NCI-H2196 treated with DMSO at 0.1 percent for 48 hours (cell line): ENCODE measurements around the gene FOSL1.
A peak's percentile ranks its signal among the peaks of the same experiment; 100 is the strongest.

Experiments used
- DNase-seq: peaks from one replicate; lab custom pipeline; 2025; ENCODE audit not compliant: unreplicated experiment; lab: John Stamatoyannopoulos, UW

FOSL1 gene

GRCh38 chr11:65864706-65865471 lies 35.3 kb downstream of the FOSL1 start:
- no peak for DNase-seq

- no peak for DNase-seq
Observed at GRCh38 chr11:65863889-65864705, 36.1 kb downstream of the FOSL1 start.

- DNase-seq, result no peak
Observed at GRCh38 chr11:65862941-65863888, 37.0 kb downstream of the FOSL1 start.

DNA sequence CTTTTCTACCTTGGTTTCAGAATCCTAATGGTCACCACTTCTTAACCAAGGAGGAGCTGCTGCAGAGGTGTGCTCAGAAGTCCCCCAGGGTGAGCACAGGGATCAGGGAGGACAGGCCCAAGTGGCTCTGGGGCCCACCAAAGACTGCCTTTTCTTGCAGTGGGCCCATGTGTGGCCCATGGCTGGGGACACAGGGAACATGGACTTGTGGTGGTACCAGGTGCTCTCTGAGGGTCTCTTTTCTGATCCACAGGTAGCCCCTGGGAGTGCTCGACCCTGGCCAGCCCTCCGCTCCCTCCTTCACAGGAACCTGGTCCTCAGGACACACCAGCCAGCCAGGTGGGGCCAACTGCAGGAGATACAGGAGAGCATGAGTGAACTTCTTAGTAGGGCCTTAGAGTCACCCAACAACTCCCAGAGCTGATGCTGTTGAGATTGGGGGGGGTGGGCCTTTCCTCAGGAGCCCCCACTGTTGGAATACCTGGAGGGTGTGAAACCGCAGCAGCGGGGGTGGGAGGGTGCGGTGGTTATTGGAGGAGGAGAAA lies 37.9 kb downstream of the FOSL1 start:
- DNase-seq, result no peak

DNA sequence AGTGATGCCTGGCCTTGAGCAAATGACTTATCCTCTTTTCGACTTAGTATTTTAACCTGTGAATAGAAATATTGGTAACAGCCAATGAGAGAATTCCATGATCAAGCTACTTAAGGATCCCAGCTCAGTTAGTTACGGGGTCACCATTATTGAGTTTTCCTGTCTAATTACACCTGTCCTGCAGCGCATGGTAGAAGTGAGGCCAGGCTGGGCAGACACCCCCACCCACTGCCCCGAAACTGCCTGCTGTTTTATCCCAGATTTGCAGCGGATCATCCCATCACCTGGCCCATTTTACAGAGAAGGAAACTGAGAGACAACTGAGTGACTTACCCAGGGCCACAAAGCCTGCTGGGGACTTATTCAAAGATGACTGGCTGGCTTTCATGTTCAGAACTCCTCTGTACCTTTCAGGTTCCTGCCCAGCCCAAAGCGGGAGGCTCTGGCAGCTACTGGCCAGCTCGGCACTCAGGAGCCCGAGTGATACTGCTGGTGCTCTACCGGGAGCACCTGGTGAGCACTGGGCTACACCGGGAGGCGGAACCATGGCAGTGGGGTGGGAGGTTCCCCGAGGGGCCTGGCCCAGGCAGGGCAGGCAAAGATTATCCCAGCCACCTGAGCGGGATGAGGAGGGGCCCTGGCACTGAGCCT lies 38.5 kb downstream of the FOSL1 start:
- no peak for DNase-seq

- no peak for DNase-seq
Observed at GRCh38 chr11:65861165-65861505, 39.1 kb downstream of the FOSL1 start.

GRCh38 chr11:65860278-65861164 lies 39.7 kb downstream of the FOSL1 start, which contains the start of gene MUS81:
Gene MUS81 (plus strand): TSS chr11:65860433. CDS start chr11:65860754, 321 bp downstream.
- peak; percentile 95 for DNase-seq

DNA sequence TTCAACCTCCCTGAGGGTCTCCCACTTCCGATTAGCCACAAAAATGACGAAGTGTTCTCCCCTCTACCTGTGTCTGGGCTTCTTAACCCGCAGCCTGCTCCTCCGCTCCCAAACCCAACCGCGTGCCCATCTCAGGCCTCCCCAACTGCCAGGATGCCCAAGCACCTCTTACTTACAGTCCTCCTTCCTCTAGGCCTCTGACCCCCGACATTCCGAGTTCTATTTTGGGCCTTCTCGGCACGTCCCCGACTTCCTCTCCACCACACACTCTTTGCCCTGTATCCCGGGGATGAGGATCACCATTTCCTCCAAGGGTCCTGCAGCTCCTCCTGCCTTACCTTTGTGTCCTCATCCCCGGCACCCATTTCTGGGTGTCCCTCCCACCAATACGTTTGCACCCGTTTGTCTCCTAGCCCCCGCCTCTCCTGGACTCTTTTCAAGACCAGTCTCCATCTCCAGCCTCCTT lies 40.3 kb downstream of the FOSL1 start:
- DNase-seq, result no peak

DNA sequence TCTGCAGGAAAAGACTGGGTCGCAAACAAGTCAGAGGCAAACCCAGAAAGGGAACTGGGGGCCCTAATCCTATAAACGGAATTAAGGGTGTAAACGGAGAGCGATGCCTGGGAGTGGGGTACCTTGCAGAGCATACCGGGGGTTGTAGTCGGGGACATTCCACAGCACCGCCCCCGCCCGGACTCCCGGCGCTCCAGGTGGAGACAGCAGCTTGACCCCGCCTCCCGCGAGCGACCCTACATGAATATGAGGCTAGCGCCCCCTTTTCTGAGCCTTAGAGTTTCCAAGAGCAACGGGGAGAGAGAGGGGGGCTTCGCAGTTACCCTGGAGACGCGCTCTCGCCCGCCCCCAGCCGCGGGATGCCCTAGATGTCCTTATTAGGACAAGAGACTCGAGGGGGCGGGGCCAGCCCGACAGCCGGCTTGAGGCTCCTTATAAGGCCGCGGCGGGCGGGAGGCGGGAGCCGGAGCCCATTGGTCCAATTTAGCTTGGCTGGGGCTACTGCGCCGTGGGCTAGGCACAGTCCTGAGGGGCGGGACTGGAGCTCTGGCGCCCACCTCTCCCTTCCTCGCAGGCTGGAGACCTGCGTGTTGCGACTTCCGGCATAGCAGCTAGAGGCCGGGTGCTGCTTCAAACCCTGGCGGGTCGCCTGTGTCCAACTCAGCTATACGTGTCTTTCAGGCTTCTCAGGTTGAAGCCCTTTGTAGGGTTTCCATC lies 40.9 kb downstream of the FOSL1 start:
- peak; percentile 99 for DNase-seq

- peak; percentile 51 for DNase-seq
Observed at GRCh38 chr11:65858681-65859087, 41.5 kb downstream of the FOSL1 start.

DNA sequence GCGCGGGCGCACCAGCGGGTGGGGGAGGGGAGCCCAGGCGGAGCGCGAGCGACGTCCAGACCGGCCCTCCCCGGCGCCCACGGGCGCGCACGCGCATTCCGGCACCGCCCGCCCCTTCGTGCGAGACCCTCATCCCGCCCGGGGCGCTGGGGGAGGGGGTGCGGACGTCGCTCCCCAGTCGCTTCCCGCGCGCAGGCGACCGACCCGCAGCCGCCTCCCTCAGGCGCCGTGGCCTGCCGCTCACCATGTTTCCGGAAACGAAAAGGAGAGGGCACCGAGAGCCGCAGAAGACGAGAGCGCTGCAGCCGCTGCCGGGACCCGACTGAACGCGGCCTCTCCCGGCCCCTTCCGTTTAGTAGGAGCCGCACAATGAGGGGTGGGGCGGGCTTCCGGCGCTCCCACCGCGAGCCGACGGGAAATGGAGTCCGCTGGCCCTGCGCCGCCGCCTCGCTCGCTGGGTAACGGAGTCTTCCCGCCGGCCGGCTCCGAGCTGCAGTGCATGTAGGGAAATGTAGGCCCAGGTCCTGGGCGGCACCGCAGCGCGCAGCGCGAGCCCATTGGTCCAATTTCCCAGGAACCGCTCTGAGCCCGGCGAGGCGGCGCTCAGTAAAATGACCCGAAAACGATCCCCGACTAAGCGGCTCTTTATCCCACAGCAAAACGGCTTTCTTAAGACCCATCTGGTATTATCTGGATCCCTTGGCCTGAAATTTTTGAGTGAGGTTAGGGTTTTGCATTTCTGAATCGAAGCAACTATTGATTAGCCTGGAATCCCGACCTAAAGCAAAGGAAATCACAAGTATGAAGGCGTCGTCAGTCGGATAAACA lies 42.1 kb downstream of the FOSL1 start, which contains the start of gene CFL1:
CFL1 (minus strand) TSS at position 328 of the 828 bp plus-strand sequence; CDS start at position 247, 81 bp downstream.
- peak; percentile 95 for DNase-seq

- DNase-seq, result no peak
Observed at GRCh38 chr11:65857500-65857852, 42.7 kb downstream of the FOSL1 start.

- peak; percentile 30 for DNase-seq
Observed at GRCh38 chr11:65856689-65857499, 43.3 kb downstream of the FOSL1 start.

GRCh38 chr11:65855927-65856363 lies 44.2 kb downstream of the FOSL1 start:
- DNase-seq, result no peak

GRCh38 chr11:65854852-65855837 lies 45.0 kb downstream of the FOSL1 start:
- DNase-seq, result no peak
